HG02623 (cell line): ENCODE data around the gene HYAL3.
"Not testable (repeated sequence)": the region's sequence is repeated elsewhere in the genome, so short reads cannot be mapped to it uniquely, and the experiment has no call there.

Source experiments
- ATAC-seq: cut with Tn5 transposase; IDR thresholded peaks from one replicate; pipeline ENCODE4 v1.9.1; 2021; ENCODE audit warnings: moderate library complexity; ENCODE audit not compliant: unreplicated experiment

The HYAL3 gene

DNA sequence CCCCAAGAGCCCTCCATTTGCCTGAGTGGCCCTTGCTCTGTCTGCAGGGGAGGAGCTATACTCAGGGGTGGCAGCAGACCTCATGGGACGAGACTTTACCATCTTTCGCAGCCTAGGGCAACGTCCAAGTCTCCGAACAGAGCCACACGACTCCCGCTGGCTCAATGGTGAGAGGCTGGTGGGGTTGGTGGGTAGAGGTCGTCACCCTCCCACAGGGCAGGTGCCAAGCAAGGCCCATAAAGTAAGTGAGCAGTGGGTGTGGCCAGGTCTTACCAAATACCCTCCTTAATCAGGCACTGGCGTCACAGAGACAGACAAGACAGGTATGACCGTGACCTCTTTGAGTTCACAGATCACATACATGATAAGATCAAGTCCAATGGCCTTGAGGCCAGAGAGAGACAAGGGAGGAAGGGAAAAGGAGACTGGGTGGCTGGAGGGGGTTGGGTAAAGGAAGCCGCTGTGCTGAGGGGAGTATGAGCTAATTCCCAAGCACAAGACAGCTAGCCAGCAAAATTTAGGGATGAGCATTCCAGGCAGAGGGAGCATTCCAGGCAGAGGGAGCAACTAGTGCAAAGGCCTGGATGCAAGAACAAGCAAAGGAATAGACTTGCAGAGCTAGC lies 27.8 kb downstream of the HYAL3 start:
- no peak for ATAC-seq

DNA sequence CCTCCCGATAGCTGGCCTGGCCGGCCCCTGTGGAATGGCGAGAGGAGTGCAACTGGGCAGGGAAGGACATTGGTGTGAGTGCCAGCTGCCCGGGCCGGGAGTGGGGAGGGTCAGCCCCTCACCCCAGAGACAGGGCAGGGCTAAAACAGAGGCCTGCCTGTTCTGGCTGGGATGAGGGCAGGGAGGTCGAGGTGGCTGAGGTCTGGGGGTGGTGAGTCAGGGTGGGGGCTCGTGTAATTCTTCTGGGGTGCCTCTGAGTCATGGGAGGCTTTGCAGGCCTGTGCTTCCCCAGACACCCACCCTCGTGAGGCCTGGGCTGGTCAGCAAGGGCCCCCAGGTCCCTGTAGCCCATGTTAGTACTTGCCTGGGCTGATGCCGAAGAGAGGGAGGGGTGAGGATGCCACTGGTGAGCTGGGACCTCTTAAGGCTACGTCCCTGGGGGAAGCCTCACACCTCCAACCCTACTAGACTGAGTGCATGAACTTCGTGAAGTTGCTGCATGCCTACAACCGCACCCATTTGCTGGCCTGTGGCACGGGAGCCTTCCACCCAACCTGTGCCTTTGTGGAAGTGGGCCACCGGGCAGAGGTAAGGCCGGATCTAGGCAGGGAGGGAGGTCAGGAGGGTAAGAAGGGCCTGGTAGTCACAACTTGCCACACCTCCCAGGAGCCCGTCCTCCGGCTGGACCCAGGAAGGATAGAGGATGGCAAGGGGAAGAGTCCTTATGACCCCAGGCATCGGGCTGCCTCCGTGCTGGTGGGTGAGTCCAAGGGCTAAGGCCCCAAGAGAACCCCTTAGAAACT lies 28.6 kb downstream of the HYAL3 start:
- ATAC-seq, result no peak

DNA sequence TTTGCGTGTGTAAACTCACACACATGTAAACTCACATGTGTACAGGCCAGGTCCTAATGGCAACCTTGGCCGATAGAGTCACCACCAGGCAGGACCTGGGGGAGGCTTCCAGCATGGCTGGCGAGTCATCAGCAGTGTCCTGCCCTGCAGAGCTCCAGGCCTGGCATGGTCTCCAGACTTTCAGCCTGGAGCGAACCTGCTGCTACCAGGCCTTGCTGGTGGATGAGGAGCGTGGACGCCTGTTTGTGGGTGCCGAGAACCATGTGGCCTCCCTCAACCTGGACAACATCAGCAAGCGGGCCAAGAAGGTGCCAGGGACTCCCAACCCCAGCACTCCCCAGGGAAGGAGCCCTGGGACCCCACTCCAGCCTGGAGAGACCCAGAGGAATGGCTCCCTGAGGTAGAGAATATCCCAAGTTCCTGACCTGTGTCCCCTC lies 29.2 kb downstream of the HYAL3 start:
- no peak for ATAC-seq

DNA sequence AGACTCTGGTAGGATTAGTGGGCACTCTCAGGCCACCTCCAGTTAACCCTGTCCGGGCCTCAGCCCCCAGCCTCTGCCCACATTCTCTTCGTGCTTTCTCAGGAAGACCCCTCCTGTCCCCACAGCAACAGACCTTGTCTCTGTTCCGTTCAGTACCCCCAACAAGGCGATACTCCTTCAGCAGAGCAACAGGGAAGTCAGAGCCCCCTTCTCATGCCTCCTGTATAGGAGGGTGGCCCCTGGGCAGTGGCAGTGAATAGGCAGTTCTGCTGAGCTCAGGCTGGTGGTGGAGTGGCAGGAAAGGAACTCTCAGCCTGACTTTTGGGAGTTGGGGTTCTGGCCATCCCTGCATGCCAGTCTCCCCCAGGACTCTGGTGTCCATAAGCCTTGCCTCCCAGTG lies 29.7 kb downstream of the HYAL3 start:
- no peak for ATAC-seq

DNA sequence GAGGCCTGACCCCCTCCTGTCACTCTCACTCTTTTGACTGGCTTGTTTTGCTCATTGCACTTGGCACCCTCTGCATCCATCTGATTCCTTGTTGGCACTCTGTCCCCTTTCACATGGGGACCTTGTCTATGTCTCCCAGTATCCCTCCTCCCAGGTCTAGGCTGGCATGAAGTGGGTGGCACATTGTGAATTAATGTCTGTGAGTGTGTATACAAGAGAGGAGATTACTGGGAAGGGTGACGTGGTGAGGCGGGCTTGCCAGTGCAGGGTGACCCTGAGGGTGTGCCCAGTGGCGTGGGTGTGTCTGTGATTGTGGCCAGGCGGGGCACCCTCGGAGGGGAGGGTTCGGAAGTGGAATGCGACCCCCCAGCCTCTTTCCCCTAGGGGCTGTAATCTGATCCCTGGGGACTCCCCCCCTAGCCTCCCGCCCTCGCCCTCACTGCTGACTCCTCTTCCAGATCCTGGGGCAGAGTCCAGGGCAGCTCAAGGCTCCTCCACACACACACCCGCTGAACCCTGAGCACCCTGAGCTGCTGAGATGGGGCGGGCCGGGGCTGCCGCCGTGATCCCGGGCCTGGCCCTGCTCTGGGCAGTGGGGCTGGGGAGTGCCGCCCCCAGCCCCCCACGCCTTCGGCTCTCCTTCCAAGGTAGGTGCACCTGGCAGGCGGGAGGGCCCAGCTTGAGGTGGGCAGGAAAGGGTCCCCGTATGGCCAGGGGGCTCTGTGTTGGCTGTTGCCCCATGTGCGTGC lies 30.3 kb downstream of the HYAL3 start, which contains the start of gene SEMA3B:
Gene SEMA3B, plus strand, starts transcription at position 445 of the 749 bp plus-strand sequence. Its CDS starts 94 bp downstream, at position 539.
- ATAC-seq, result no peak

DNA sequence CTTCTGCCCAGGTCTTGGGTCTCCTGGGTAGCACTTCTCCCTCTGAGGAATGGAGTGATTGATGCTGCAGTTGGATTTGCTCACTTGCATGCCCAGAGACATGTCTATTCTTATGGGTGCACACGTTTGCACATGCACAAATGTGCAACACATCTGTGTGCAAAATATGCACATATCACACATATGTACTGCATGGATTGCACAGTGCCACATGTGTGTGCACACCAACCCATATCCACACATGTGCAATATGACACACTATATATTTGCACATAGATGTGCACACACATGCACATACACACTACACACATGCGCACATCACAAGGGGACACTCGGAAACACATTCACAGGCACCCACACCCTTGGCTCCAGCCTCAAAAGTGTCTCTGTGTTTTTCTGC lies 30.9 kb downstream of the HYAL3 start:
- no peak for ATAC-seq

- no peak for ATAC-seq
These were observed 31.8 kb downstream of the HYAL3 start for GRCh38 chr3:50267280-50267913.

DNA sequence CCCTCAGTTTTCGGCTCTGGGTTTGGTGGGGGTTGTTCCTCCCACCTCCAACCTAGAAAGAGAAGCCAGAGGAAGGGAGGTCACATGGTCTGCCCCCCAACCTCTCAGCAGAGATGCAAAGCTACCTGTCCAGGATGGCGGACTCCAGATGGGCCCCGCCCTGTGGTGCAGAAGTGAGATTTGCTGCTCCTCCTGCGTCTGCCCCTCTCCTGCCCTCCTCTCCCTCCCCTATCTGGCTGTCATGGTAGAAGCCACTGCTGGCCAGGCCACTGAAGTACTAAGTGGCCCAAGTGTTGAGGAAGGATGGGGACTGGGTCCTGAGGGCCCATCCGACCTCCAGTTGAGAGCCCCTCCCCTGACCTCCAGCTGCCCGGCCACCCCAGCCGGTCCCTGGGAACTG lies 32.4 kb downstream of the HYAL3 start:
- ATAC-seq, result no peak

DNA sequence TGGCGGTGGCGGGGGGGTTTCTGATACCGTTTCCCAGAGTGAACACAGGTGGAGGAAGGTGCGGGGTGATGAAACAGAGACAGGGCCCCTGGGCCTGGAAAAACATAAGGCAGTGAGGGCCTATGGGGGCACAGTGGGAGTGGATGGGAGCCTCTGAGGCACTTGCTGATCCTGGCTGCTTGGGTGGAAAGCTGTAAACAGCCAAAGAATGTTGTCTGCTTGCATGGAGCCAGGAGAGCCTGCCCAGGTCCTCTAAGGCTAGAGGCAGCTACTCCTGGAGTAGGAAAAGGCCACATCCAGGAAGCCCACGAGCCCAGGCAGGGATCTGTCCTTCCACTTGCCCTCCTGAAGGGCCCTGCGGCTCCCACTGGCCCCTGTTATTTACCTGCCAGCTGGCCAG lies 33.2 kb downstream of the HYAL3 start:
- no peak for ATAC-seq

GRCh38 chr3:50265571-50265970 lies 33.6 kb downstream of the HYAL3 start:
- no peak for ATAC-seq

DNA sequence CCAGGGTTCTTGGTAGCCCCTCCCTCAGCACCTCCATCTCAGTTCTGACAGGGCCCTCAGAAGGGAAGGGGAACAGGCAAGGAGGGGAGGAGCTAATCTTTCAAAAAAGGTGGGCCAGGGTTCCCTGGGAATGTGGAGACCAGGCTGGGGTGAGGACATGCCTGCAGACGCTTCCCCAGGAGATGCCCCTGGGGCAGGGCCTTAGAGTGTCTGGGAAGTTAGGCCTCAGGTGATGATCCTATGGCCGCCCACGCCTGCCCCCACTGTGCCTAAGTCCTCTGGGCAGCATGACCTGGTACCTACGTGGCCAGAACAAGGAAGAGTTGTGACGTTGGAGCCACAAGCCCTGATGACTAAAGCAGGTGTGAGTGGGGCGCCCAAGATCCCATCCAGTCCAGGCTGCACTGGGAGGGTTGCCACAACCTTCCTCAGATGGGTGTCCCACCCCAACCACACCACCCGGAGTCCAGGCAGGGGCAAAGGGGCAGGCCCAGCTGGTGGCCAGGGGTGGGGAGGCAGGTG lies 34.2 kb downstream of the HYAL3 start:
- no peak for ATAC-seq

DNA sequence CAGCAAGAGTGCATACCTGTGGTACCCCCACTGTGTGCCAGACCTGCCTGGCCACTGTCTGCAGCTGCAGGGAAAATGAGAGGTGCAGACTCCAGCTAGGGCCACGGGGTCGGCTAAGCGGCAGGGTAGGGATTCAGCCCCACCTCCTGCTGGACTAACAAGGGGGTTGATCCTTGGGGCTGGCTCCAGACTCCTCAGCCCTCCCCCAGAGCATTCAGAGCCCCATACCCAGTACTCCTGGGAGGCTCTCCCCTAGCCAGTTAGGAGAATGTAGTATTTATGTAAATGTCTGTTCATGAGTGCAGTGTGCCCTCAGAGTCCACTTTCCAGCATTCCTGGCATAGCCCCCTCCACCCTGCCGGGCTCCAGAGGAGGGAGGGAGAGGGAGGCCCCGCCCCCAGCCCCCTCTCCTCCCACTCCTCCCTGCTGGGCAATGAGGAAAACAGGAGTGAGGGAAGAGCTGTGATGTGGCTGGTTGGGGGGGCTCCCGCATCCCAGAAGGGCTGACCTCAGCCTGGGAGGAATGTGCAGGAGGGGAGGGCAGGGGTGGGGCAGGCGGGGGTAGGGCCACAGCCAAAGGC lies 34.7 kb downstream of the HYAL3 start:
- no peak for ATAC-seq

- ATAC-seq, result no peak
These were observed 35.5 kb downstream of the HYAL3 start for GRCh38 chr3:50263478-50264382.

DNA sequence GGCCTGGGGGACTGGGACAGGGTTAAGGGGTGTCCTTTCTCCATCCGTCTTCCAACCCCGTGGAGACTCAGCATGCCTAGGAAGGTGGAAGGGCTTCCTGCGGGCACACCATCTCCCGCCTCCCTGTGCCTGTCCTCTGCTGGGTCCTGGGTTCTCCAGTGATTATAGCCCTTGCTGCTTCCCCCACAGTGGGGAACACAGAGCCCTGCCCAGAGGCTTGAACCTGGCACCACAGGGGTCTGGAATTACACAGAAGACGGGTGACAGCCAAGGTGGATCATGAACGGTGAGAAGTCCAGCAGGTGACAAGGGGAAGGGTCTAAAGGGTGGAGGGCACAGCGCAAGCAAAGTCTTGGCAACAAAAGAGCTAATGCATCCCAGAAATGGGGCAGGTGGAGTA lies 36.4 kb downstream of the HYAL3 start:
- ATAC-seq, result no peak

DNA sequence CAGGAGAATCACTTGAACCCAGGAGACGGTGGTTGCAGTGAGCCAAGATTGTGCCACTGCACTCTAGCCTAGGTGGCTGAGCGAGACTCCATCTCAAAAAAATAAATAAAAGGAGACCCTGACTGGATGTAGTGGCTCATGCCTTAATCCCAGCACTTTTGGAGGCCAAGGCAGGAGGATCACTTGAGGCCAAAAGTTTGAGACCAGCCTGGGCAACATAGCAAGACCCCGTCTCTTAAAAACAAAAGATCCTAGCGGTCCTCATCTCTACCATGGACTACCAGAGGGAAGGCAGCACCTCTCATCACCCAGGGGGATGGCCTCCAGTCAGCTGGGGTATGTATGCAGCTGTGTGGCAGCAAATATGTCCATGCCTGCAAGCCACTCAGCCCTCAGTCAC lies 37.0 kb downstream of the HYAL3 start:
- ATAC-seq, result not testable (repeated sequence)

GRCh38 chr3:50261505-50261904 lies 37.7 kb downstream of the HYAL3 start:
- no peak for ATAC-seq

GRCh38 chr3:50260942-50261441 lies 38.2 kb downstream of the HYAL3 start:
- no peak for ATAC-seq

- ATAC-seq, result peak; percentile 88
These were observed 38.9 kb downstream of the HYAL3 start for GRCh38 chr3:50260027-50260941.
